D721Med (cell line): ENCODE measurements around the gene HCRTR1.
A peak's percentile ranks its signal among the peaks of the same experiment; 100 is the strongest.

Source experiments
- DNase-seq: peaks from one replicate; pipeline ENCODE4 v3.0.0; 2011; ENCODE audit warnings: low spot score; ENCODE audit not compliant: insufficient read length
- FAIRE-seq: peaks from 2 replicates; lab custom pipeline; 2011; peaks lifted over from hg19 to GRCh38; lab: Jason Lieb, UNC
- CTCF ChIP-seq: IDR thresholded peaks from 2 replicates; pipeline ENCODE4 v1.5.1; 2012; ENCODE audit warnings: mild to moderate bottlenecking, control low read depth; ENCODE audit not compliant: insufficient read depth; ENCODE audit errors: missing control alignments

Gene HCRTR1

DNA sequence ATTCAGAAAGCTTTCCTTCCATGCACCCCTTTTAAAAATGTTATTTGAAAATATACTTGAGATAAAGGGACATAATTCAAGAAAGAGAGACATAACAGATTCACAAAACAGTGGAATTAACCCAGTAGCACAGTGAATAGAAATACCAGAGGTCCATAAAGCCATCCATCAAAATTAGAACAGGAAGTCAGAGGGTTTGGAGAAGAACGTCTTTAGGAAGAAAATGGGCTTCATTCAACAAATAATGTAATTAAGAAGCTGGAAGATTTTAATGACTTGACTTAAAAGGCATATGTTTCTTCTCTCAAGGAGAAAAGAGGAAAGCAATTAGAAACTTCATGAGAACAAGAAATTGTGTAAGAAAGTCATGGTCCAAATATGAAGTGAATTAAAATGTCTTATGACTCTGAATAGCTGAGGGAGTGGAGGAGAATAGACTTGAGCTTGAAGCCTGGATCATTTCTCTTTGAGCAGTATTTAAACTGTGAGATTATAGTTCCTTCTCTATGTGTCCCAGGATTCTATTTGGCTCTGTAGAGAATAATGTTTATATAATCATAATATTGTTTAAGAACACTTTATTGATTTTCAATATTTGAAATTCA is 7.9 kb upstream of the HCRTR1 start:
- no peak for TF ChIP-seq CTCF
- no peak for FAIRE-seq
- no peak for DNase-seq

GRCh38 chr1:31614414-31615005 is 3.0 kb upstream of the HCRTR1 start:
- FAIRE-seq (no peak), DNase-seq (no peak)

DNA sequence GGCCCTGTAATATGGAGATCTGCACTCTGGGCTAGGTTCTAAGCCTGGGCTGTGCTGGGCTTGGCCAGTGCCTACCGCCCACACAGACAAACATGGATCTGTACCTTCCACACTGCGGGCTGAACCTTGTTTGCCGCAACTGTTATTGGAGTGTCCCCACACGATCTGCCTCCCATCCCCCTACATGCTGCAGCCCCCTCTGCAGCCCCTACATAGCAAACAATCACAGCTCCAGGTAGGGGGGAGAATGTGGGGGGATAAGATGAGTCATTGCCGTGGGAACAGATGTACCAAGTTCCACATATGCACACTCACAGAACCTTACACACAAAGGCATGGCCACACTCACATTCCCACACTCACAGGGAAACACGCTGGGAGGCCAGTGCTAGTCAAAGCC is 2.1 kb upstream of the HCRTR1 start:
- TF ChIP-seq CTCF = no peak
- no peak for DNase-seq
- FAIRE-seq = no peak

More at GRCh38 chr1:31614414-31615005, 3.0 kb upstream of the HCRTR1 start:
- TF ChIP-seq CTCF = no peak

DNA sequence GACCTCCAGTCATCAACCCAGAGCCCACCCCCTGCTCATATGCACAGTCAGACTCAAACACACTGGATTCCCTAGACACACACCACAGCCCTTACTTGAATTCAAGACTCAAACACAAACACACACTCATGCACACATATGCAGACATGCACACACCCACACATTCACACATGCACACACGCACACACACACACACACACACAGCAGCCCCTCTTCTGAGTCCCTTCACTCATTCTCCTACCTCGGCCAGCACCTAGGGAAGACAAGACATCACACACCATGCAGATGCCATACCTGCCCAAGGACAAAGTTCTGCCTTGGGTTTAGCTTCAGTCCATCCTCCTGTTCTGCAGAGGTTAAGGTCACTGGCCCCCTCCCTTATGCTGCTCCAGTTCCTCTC is 1.6 kb upstream of the HCRTR1 start:
- DNase-seq = no peak
- no peak for FAIRE-seq
- TF ChIP-seq CTCF = no peak

DNA sequence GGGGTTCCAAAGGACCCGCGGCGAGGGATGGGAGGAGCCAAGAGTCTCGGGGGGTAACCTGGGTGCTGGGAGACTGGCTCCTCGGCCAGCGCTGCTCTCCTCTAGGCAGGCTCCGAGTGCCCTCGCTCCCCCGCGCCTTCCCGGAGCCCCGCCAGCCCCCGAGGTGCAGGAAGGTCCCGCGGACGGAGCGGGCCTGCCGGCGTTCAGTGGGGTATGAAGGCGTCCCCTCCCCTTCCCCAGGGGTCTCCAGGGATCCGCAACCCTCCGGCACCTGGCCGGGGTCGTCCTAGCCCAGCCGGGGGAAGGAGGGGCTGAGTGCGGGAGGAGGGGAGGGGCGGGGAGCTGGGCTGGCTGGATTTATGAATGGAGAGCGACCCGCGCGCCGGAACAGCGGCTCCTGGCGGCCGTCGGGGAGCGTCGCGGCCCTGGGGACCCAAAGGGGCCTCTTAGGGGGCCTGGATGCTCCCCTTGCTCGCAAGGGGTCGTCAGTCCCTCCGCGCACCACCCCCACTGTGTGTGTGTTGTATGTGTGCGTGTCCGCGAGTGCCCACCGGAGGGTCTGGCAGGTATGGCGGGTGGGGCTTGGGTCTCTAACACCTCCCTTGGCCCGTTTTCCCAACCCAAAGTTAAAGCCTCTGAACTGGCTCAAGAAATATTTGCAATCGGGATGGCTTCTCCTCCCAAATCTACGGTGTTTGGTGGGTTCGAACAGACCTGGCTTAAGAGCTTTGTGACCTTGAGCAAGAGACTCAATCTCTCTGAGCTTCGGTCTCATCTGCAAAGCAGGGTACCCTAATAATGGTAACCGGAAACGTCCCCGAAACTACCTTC is 642 bp downstream of the HCRTR1 start:
- DNase-seq = peak; percentile 77
- no peak for FAIRE-seq
- TF ChIP-seq CTCF = peak; percentile 54

- no peak for FAIRE-seq
- TF ChIP-seq CTCF = no peak
Observed at GRCh38 chr1:31618916-31619846, 1.7 kb downstream of the HCRTR1 start.

More at GRCh38 chr1:31618916-31619846, 1.7 kb downstream of the HCRTR1 start:
- no peak for DNase-seq
